Measurements from ENCODE around the gene CHST11.

DNA sequence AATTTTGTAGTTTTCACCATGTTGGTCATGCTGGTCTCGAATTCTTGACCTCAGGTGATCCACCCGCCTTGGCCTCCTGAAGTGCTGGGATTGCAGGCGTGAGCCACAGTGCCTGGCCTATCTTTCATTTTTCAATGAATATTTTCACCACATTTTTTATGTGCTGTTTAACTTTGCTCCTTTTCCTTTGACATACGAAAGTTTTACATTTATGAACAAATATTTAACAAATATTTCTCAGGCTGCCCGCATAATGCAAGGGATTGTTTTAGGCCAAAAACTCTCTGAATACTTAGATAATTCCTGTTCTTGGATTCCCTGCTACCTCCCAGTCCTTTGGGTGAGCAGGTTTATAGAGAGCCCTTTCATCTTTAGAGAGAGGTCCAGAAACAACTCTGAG is 8.7 kb upstream of the CHST11 start:
- TF ChIP-seq, protein P1, sequence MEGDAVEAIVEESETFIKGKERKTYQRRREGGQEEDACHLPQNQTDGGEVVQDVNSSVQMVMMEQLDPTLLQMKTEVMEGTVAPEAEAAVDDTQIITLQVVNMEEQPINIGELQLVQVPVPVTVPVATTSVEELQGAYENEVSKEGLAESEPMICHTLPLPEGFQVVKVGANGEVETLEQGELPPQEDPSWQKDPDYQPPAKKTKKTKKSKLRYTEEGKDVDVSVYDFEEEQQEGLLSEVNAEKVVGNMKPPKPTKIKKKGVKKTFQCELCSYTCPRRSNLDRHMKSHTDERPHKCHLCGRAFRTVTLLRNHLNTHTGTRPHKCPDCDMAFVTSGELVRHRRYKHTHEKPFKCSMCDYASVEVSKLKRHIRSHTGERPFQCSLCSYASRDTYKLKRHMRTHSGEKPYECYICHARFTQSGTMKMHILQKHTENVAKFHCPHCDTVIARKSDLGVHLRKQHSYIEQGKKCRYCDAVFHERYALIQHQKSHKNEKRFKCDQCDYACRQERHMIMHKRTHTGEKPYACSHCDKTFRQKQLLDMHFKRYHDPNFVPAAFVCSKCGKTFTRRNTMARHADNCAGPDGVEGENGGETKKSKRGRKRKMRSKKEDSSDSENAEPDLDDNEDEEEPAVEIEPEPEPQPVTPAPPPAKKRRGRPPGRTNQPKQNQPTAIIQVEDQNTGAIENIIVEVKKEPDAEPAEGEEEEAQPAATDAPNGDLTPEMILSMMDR (optimal IDR thresholded peaks at IDR 0.05 in 1 of 3, IDR thresholded peaks at IDR 0.05 in 1 of 3, conservative IDR thresholded peaks at IDR 0.05 in 1 of 3; ENCODE audit: extremely low read depth in 1 of 3, insufficient read depth in 2 of 3, low read length in 3 of 3), result no peak
- TF ChIP-seq EZH2 (IDR thresholded peaks at IDR 0.05; ENCODE audit: low read length), result no peak
